OCI-LY1 (cell line): Measurements from ENCODE around the gene VAV3.

Experiments used
- H2AFZ ChIP-seq: fragments of 200-600 bp; sonication (generic), shearing (Covaris generic); 2 replicates; pipeline ENCODE4 v1.6.0; 2014; ENCODE audit warnings: antibody characterized with exemption, mild to moderate bottlenecking, low read length
- H3F3A ChIP-seq: fragments of 200-600 bp; sonication (generic), shearing (Covaris generic); 2 replicates; pipeline ENCODE4 v1.6.0; 2014; ENCODE audit warnings: mild to moderate bottlenecking, antibody characterized with exemption, low read length, moderate library complexity; ENCODE audit not compliant: insufficient read depth
- H3K27ac ChIP-seq: fragments of 200-600 bp; sonication (generic); 2 replicates; pipeline ENCODE4 v1.5.1; 2014; ENCODE audit warnings: low read length, mixed run types, mild to moderate bottlenecking, low read depth; ENCODE audit not compliant: poor library complexity, severe bottlenecking
- H3K27me3 ChIP-seq: fragments of 200-600 bp; sonication (generic); 2 replicates; pipeline ENCODE4 v1.6.0; 2014; ENCODE audit warnings: antibody characterized with exemption, mild to moderate bottlenecking, low read length, moderate library complexity; ENCODE audit not compliant: insufficient read depth
- H3K36me3 ChIP-seq: fragments of 200-600 bp; sonication (generic); 2 replicates; pipeline ENCODE4 v1.6.1; 2014; ENCODE audit warnings: mild to moderate bottlenecking, antibody characterized with exemption, low read length, moderate library complexity, mixed read lengths; ENCODE audit not compliant: insufficient read depth
- H3K4me1 ChIP-seq: fragments of 200-600 bp; sonication (generic); 2 replicates; pipeline ENCODE4 v1.5.1; 2014; ENCODE audit warnings: mild to moderate bottlenecking, low read length, moderate library complexity; ENCODE audit not compliant: insufficient read depth, severe bottlenecking
- H3K4me2 ChIP-seq: fragments of 200-600 bp; sonication (generic), shearing (Covaris generic); 2 replicates; pipeline ENCODE4 v1.6.1; 2014; ENCODE audit warnings: low read length
- H3K4me3 ChIP-seq: fragments of 200-600 bp; sonication (generic); 2 replicates; pipeline ENCODE4 v1.5.1; 2014; ENCODE audit warnings: low read length, low read depth, mild to moderate bottlenecking, mixed read lengths; ENCODE audit not compliant: poor library complexity, severe bottlenecking
- H3K79me2 ChIP-seq: fragments of 200-600 bp; shearing (Covaris generic); 2 replicates; pipeline ENCODE4 v1.6.1; 2016; ENCODE audit warnings: mixed run types, low read length, mixed read lengths; ENCODE audit not compliant: insufficient read depth
- H3K9ac ChIP-seq: fragments of 200-600 bp; sonication (generic), shearing (Covaris generic); 2 replicates; pipeline ENCODE4 v1.6.1; 2014; ENCODE audit warnings: mild to moderate bottlenecking, low read length, mixed read lengths
- H3K9me2 ChIP-seq: fragments of 200-600 bp; sonication (generic), shearing (Covaris generic); 2 replicates; pipeline ENCODE4 v1.6.1; 2014; ENCODE audit warnings: low read depth, mild to moderate bottlenecking, low read length, mixed read lengths
- H3K9me3 ChIP-seq: fragments of 200-600 bp; shearing (Covaris generic); 2 replicates; pipeline ENCODE4 v1.6.1; 2014; ENCODE audit warnings: low read length, mixed read lengths
- H4K20me1 ChIP-seq: fragments of 200-600 bp; sonication (generic), shearing (Covaris generic); 2 replicates; pipeline ENCODE4 v1.6.0; 2016; ENCODE audit warnings: mild to moderate bottlenecking, low read length; ENCODE audit not compliant: insufficient read depth
- CTCF ChIP-seq: fragments of 200-600 bp; sonication (generic), shearing (Covaris generic); IDR thresholded peaks from 2 replicates; pipeline ENCODE4 v1.5.1; 2017; ENCODE audit warnings: mild to moderate bottlenecking, antibody characterized with exemption, low read length, moderate library complexity, mixed read lengths
- EZH2 ChIP-seq: fragments of 200-600 bp; sonication (generic), shearing (Covaris generic); IDR thresholded peaks from 2 replicates; pipeline ENCODE4 v1.8.0; 2017; ENCODE audit warnings: borderline replicate concordance, mixed run types, mild to moderate bottlenecking, antibody characterized with exemption, low read length, moderate library complexity, mixed read lengths

Gene VAV3

DNA sequence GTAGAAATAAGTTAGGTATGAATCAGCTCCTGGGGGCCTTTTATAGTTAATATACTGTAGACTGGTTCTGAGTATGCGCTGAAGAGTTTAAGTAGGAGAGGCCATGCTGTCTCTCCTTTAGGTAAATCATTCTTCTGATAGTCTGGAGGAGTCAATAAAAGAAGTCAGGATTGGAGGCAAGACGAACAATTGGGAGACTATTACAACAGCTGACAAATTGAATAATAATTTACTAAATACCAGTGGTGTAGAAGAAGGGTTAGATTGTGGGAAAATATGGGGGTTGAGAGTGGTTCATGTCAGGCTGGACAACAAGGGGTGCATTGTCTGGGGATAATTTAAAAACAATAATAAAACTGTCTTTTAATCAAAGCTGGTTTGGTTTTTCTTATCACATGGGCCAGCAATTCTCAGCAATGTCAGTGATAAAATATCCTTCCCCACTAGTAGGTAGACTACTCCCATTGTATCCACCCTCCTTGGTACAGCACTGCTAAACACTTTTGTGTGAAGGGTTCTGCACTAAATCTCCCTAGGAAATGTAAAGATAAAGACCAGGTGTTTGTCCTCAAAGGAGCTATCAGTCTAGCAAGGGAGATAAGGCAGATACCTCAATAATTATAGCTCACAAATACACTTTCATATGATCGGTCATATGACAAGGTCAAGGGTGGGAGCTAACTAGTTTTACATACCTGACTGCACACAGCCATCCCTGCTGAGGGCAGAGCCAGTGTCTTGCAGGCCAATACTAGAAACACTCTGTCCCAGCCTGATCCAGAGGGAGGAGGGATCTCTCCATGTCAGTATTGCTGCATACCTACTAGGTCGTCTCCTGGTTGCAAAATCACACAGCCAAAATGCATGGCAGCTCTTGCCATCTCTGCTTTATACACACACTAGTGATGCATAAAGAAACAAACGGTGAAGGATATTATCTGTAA lies 299.7 kb downstream of the VAV3 start:
- Histone ChIP-seq H4K20me1 (no peaks in the 10 kb centered on the region), H3F3A (no peaks in the 10 kb centered on the region), H3K4me2 (no peak overlapping the region), H3K9me2 (no peaks in the 10 kb centered on the region), H3K36me3 (no peaks in the 10 kb centered on the region), H3K4me3 (no peak overlapping the region), H3K9ac (no peak overlapping the region), H3K9me3 (no peaks in the 10 kb centered on the region), H3K27ac (no peak overlapping the region), H3K79me2 (no peaks in the 10 kb centered on the region), H3K4me1 (peaks cover 24% of the 10 kb centered on the region), H2AFZ (no peak overlapping the region), H3K27me3 (no peaks in the 10 kb centered on the region)
- TF ChIP-seq CTCF (no peak), EZH2 (no peak)

DNA sequence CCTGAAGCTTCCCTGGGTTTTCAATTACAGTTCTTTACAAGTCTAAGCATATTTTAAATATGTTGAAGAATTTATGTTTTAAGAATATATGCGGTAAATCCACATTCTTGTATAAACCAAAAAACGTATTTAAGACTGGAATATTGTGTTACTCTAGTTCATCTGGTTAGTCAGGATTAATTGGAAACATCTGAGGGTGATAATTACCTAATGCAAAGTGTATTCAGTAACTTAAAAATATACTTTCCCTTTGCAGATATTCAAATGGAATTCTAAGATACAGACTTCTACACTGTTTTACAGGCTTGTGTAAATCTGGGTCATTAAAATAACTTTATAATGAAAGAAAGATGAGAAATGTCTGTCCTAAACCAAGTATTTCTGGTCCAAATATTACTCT lies 302.0 kb downstream of the VAV3 start:
- Histone ChIP-seq H3K4me2 (no peak overlapping the region), H3K36me3 (no peaks in the 10 kb centered on the region), H3F3A (no peaks in the 10 kb centered on the region), H4K20me1 (no peaks in the 10 kb centered on the region), H3K9ac (no peak overlapping the region), H3K79me2 (no peaks in the 10 kb centered on the region), H3K27ac (no peak overlapping the region), H3K9me2 (no peaks in the 10 kb centered on the region), H3K9me3 (no peaks in the 10 kb centered on the region), H3K4me1 (peaks cover 1% of the 10 kb centered on the region), H3K4me3 (no peak overlapping the region), H2AFZ (no peak overlapping the region), H3K27me3 (no peaks in the 10 kb centered on the region)
- no peak for TF ChIP-seq CTCF

GRCh38 chr1:107661158-107661557 lies 303.8 kb downstream of the VAV3 start:
- no peaks in the 10 kb centered on the region for H3K79me2 ChIP-seq
- H3K4me3 ChIP-seq, result no peak overlapping the region
- H3K4me2 ChIP-seq, result no peak overlapping the region
- H3F3A ChIP-seq, result no peaks in the 10 kb centered on the region
- H4K20me1 ChIP-seq, result no peaks in the 10 kb centered on the region
- H3K27ac ChIP-seq, result no peak overlapping the region
- H3K9me3 ChIP-seq, result no peaks in the 10 kb centered on the region
- H3K9me2 ChIP-seq, result no peaks in the 10 kb centered on the region
- H3K4me1 ChIP-seq, result no peaks in the 10 kb centered on the region
- TF ChIP-seq CTCF, result no peak
- no peak overlapping the region for H3K9ac ChIP-seq
- H3K36me3 ChIP-seq, result no peaks in the 10 kb centered on the region
- H3K27me3 ChIP-seq, result no peaks in the 10 kb centered on the region
- H2AFZ ChIP-seq, result no peak overlapping the region
